Measurements from ENCODE around the gene KHNYN.

KHNYN gene

GRCh38 chr14:24416932-24417619, 12.7 kb upstream of the KHNYN start:
- Mint-ChIP-seq H3K27ac (peak overlapping the region in 1 of 3 experiments; percentile 43), H3K36me3 (ENCODE audit: low read depth) (peaks cover 39% of the 10 kb centered on the region), H3K4me3 (no peak overlapping the region), H3K9me3 (no peaks in the 10 kb centered on the region), H3K27me3 (ENCODE audit: low read depth) (peaks cover 3% of the 10 kb centered on the region), H3K4me1 (no peaks in the 10 kb centered on the region)
- no peak for TF ChIP-seq CTCF (IDR thresholded peaks at IDR 0.05; ENCODE audit: unreplicated experiment in 3 of 3)

- Mint-ChIP-seq H3K27me3 (ENCODE audit: low read depth) (peaks cover 3% of the 10 kb centered on the region), H3K4me1 (no peaks in the 10 kb centered on the region), H3K27ac (no peak overlapping the region), H3K4me3 (no peak overlapping the region), H3K9me3 (no peaks in the 10 kb centered on the region), H3K36me3 (ENCODE audit: low read depth) (peaks cover 30% of the 10 kb centered on the region)
- no peak for TF ChIP-seq CTCF (IDR thresholded peaks at IDR 0.05; ENCODE audit: unreplicated experiment in 3 of 3)
These were observed 11.8 kb upstream of the KHNYN start for GRCh38 chr14:24417832-24418491.

- TF ChIP-seq CTCF (IDR thresholded peaks at IDR 0.05; ENCODE audit: unreplicated experiment in 3 of 3), result no peak
- Mint-ChIP-seq H3K4me1 (no peaks in the 10 kb centered on the region), H3K27me3 (ENCODE audit: low read depth) (peaks cover 3% of the 10 kb centered on the region), H3K36me3 (ENCODE audit: low read depth) (peaks cover 25% of the 10 kb centered on the region), H3K4me3 (no peak overlapping the region), H3K27ac (no peak overlapping the region), H3K9me3 (no peaks in the 10 kb centered on the region)
These were observed 11.3 kb upstream of the KHNYN start for GRCh38 chr14:24418492-24418873.

GRCh38 chr14:24422261-24422660, 7.5 kb upstream of the KHNYN start:
- Mint-ChIP-seq H3K4me1 (peaks cover 13% of the 10 kb centered on the region), H3K4me3 (no peak overlapping the region), H3K36me3 (ENCODE audit: low read depth) (no peaks in the 10 kb centered on the region), H3K27ac (no peak overlapping the region), H3K9me3 (no peaks in the 10 kb centered on the region), H3K27me3 (ENCODE audit: low read depth) (peaks cover 6% of the 10 kb centered on the region)
- no peak for TF ChIP-seq CTCF (IDR thresholded peaks at IDR 0.05; ENCODE audit: unreplicated experiment in 3 of 3)

- peaks cover 13% of the 10 kb centered on the region for H3K4me1 Mint-ChIP-seq
- no peaks in the 10 kb centered on the region for H3K36me3 Mint-ChIP-seq (ENCODE audit: low read depth)
- no peak for TF ChIP-seq CTCF (IDR thresholded peaks at IDR 0.05; ENCODE audit: unreplicated experiment in 3 of 3)
- no peak overlapping the region for H3K4me3 Mint-ChIP-seq
- H3K27ac Mint-ChIP-seq, result no peak overlapping the region
- no peaks in the 10 kb centered on the region for H3K9me3 Mint-ChIP-seq
- H3K27me3 Mint-ChIP-seq (ENCODE audit: low read depth), result peaks cover 6% of the 10 kb centered on the region
These were observed 6.8 kb upstream of the KHNYN start for GRCh38 chr14:24422694-24423601.
